ENCODE data around the gene ZFYVE9.

GRCh38 chr1:52158218-52158617 is 16.3 kb downstream of the ZFYVE9 start:
- no peak for TF ChIP-seq CTCF (IDR thresholded peaks at IDR 0.05)
- TF ChIP-seq SIN3A (IDR thresholded peaks at IDR 0.05; ENCODE audit: borderline replicate concordance, insufficient read depth, low read depth, low read length): no peak
- TF ChIP-seq REST (IDR thresholded peaks at IDR 0.05; ENCODE audit: insufficient read depth in 1 of 2, low read depth in 2 of 2, low read length in 1 of 2): no peak
- no peak for TF ChIP-seq TCF7L2 (IDR thresholded peaks at IDR 0.05; ENCODE audit: low read depth, low read length)
